Measurements from ENCODE around the gene SMAP1. TPM values are rescaled to one million over a fixed set of nuclear protein-coding genes. Genes with fewer than 3 reads are reported as not detected.

The SMAP1 gene
- total and polyA plus RNA-seq, 2 experiments from 2014 or later, result 31.1 to 34.6 TPM

GRCh38 chr6:70700922-70701876 lies 33.5 kb downstream of the SMAP1 start:
- Histone ChIP-seq H3K4me2 (no peak overlapping the region), H3K36me3 (ENCODE audit: insufficient read depth) (no peaks in the 10 kb centered on the region), H3F3A (replicated peaks; ENCODE audit: low read depth) (no peaks in the 10 kb centered on the region), H3K27me3 (ENCODE audit: insufficient read depth) (no peaks in the 10 kb centered on the region), H3K9me2 (ENCODE audit: insufficient read depth) (no peaks in the 10 kb centered on the region), H4K20me1 (replicated peaks; ENCODE audit: insufficient read depth) (0 out of 2 replicates have a peak, but pooled peaks cover 5% of the 10 kb centered on the region), H3K4me1 (ENCODE audit: insufficient read depth) (no peaks in the 10 kb centered on the region), H3K79me2 (replicated peaks; ENCODE audit: insufficient read depth) (peaks cover 44% of the 10 kb centered on the region), H2AFZ (no peak overlapping the region), H3K4me3 (no peak overlapping the region), H3K27ac (ENCODE audit: low read depth) (no peak overlapping the region)
- H3K9me3 Mint-ChIP-seq, result no peaks in the 10 kb centered on the region
- TF ChIP-seq CTCF (conservative IDR thresholded peaks at IDR 0.05; ENCODE audit: low read depth in 2 of 2) (no peak), ZNF331 (CRISPR knock-in tag; IDR thresholded peaks at IDR 0.05; ENCODE audit: low read depth) (no peak), JUNB (IDR thresholded peaks at IDR 0.05; ENCODE audit: unreplicated experiment) (no peak), ZNF114 (CRISPR knock-in tag; IDR thresholded peaks at IDR 0.05) (no peak), EZH2 (IDR thresholded peaks at IDR 0.05; ENCODE audit: low read depth, unreplicated experiment) (no peak), EZH2phosphoT487 (IDR thresholded peaks at IDR 0.05; ENCODE audit: unreplicated experiment) (no peak), ZNF462 (CRISPR knock-in tag; IDR thresholded peaks at IDR 0.05) (no peak), NANOG (IDR thresholded peaks at IDR 0.05; ENCODE audit: borderline replicate concordance) (no peak), POLR2AphosphoS5 (IDR thresholded peaks at IDR 0.05; ENCODE audit: low read depth) (no peak), ETS1 (IDR thresholded peaks at IDR 0.05) (no peak), CREB1 (CRISPR knock-in tag; IDR thresholded peaks at IDR 0.05; ENCODE audit: low read depth) (no peak), STAT1 (IDR thresholded peaks at IDR 0.05; ENCODE audit: unreplicated experiment) (no peak)
- TF ChIP-seq, protein P1, sequence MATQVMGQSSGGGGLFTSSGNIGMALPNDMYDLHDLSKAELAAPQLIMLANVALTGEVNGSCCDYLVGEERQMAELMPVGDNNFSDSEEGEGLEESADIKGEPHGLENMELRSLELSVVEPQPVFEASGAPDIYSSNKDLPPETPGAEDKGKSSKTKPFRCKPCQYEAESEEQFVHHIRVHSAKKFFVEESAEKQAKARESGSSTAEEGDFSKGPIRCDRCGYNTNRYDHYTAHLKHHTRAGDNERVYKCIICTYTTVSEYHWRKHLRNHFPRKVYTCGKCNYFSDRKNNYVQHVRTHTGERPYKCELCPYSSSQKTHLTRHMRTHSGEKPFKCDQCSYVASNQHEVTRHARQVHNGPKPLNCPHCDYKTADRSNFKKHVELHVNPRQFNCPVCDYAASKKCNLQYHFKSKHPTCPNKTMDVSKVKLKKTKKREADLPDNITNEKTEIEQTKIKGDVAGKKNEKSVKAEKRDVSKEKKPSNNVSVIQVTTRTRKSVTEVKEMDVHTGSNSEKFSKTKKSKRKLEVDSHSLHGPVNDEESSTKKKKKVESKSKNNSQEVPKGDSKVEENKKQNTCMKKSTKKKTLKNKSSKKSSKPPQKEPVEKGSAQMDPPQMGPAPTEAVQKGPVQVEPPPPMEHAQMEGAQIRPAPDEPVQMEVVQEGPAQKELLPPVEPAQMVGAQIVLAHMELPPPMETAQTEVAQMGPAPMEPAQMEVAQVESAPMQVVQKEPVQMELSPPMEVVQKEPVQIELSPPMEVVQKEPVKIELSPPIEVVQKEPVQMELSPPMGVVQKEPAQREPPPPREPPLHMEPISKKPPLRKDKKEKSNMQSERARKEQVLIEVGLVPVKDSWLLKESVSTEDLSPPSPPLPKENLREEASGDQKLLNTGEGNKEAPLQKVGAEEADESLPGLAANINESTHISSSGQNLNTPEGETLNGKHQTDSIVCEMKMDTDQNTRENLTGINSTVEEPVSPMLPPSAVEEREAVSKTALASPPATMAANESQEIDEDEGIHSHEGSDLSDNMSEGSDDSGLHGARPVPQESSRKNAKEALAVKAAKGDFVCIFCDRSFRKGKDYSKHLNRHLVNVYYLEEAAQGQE (IDR thresholded peaks at IDR 0.05; ENCODE audit: unreplicated experiment), result no peak
- H3K4me1 Mint-ChIP-seq, result no peaks in the 10 kb centered on the region; the same call in 2 of the 3 replicates
- H3K27ac Mint-ChIP-seq, result no peak overlapping the region
- H3K4me3 Mint-ChIP-seq, result no peak overlapping the region
- DNase-seq (ENCODE audit: low spot score) (no peak), ATAC-seq (no peak)
- peaks cover 3% of the 10 kb centered on the region; the same call in 1 of the 3 replicates for H3K36me3 Mint-ChIP-seq (ENCODE audit: low read depth)
- H3K27me3 Mint-ChIP-seq (ENCODE audit: insufficient read depth, low read depth, poor library complexity), result no peaks in the 10 kb centered on the region
